ENCODE measurements around the gene LRRC4C. TPM values are rescaled to one million over a fixed set of nuclear protein-coding genes. Genes with fewer than 3 reads are reported as not detected.

The LRRC4C gene
- total RNA-seq, 1 donor from 2014 or later = 2.1 TPM

GRCh38 chr11:40162901-40163883, 1296.3 kb downstream of the LRRC4C start:
- Histone ChIP-seq H3K36me3 (ENCODE audit: control insufficient read depth in 3 of 3, insufficient read depth in 3 of 3, low read length in 3 of 3) (no peaks in the 10 kb centered on the region), H3K9ac (ENCODE audit: low read depth in 1 of 3, low read length in 3 of 3) (no peak overlapping the region), H3K4me1 (ENCODE audit: control insufficient read depth in 3 of 3, insufficient read depth in 3 of 3, low read length in 3 of 3) (no peaks in the 10 kb centered on the region), H3K27me3 (ENCODE audit: control insufficient read depth in 3 of 3, insufficient read depth in 3 of 3, low read length in 3 of 3) (no peaks in the 10 kb centered on the region), H3K4me3 (ENCODE audit: low read length in 3 of 3) (no peak overlapping the region), H3K9me3 (ENCODE audit: control insufficient read depth in 3 of 3, low read length in 3 of 3) (no peaks in the 10 kb centered on the region), H3K27ac (ENCODE audit: low read depth, low read length) (no peak overlapping the region)

GRCh38 chr11:40161854-40162410, 1297.5 kb downstream of the LRRC4C start:
- Histone ChIP-seq H3K4me1 (ENCODE audit: control insufficient read depth in 3 of 3, insufficient read depth in 3 of 3, low read length in 3 of 3) (no peaks in the 10 kb centered on the region), H3K9ac (ENCODE audit: low read depth in 1 of 3, low read length in 3 of 3) (no peak overlapping the region), H3K27ac (ENCODE audit: low read depth, low read length) (no peak overlapping the region), H3K36me3 (ENCODE audit: control insufficient read depth in 3 of 3, insufficient read depth in 3 of 3, low read length in 3 of 3) (no peaks in the 10 kb centered on the region), H3K9me3 (ENCODE audit: control insufficient read depth in 3 of 3, low read length in 3 of 3) (no peaks in the 10 kb centered on the region), H3K4me3 (ENCODE audit: low read length in 3 of 3) (no peak overlapping the region), H3K27me3 (ENCODE audit: control insufficient read depth in 3 of 3, insufficient read depth in 3 of 3, low read length in 3 of 3) (no peaks in the 10 kb centered on the region)

GRCh38 chr11:40160418-40160817, 1299.0 kb downstream of the LRRC4C start:
- Histone ChIP-seq H3K9me3 (ENCODE audit: control insufficient read depth in 3 of 3, low read length in 3 of 3) (no peaks in the 10 kb centered on the region), H3K4me3 (ENCODE audit: low read length in 3 of 3) (no peak overlapping the region), H3K9ac (ENCODE audit: low read depth in 1 of 3, low read length in 3 of 3) (no peak overlapping the region), H3K27ac (ENCODE audit: low read depth, low read length) (no peak overlapping the region), H3K36me3 (ENCODE audit: control insufficient read depth in 3 of 3, insufficient read depth in 3 of 3, low read length in 3 of 3) (no peaks in the 10 kb centered on the region), H3K4me1 (ENCODE audit: control insufficient read depth in 3 of 3, insufficient read depth in 3 of 3, low read length in 3 of 3) (no peaks in the 10 kb centered on the region), H3K27me3 (ENCODE audit: control insufficient read depth in 3 of 3, insufficient read depth in 3 of 3, low read length in 3 of 3) (no peaks in the 10 kb centered on the region)

- Histone ChIP-seq H3K4me1 (ENCODE audit: control insufficient read depth in 3 of 3, insufficient read depth in 3 of 3, low read length in 3 of 3) (no peaks in the 10 kb centered on the region), H3K27me3 (ENCODE audit: control insufficient read depth in 3 of 3, insufficient read depth in 3 of 3, low read length in 3 of 3) (no peaks in the 10 kb centered on the region), H3K27ac (ENCODE audit: low read depth, low read length) (no peak overlapping the region), H3K9ac (ENCODE audit: low read depth in 1 of 3, low read length in 3 of 3) (no peak overlapping the region), H3K36me3 (ENCODE audit: control insufficient read depth in 3 of 3, insufficient read depth in 3 of 3, low read length in 3 of 3) (no peaks in the 10 kb centered on the region), H3K9me3 (ENCODE audit: control insufficient read depth in 3 of 3, low read length in 3 of 3) (no peaks in the 10 kb centered on the region), H3K4me3 (ENCODE audit: low read length in 3 of 3) (no peak overlapping the region)
Observed at GRCh38 chr11:40149721-40150120, 1309.7 kb downstream of the LRRC4C start.

- Histone ChIP-seq H3K9me3 (ENCODE audit: control insufficient read depth in 3 of 3, low read length in 3 of 3) (no peaks in the 10 kb centered on the region), H3K27me3 (ENCODE audit: control insufficient read depth in 3 of 3, insufficient read depth in 3 of 3, low read length in 3 of 3) (no peaks in the 10 kb centered on the region), H3K27ac (ENCODE audit: low read depth, low read length) (no peak overlapping the region), H3K4me1 (ENCODE audit: control insufficient read depth in 3 of 3, insufficient read depth in 3 of 3, low read length in 3 of 3) (no peaks in the 10 kb centered on the region), H3K4me3 (ENCODE audit: low read length in 3 of 3) (no peak overlapping the region), H3K36me3 (ENCODE audit: control insufficient read depth in 3 of 3, insufficient read depth in 3 of 3, low read length in 3 of 3) (no peaks in the 10 kb centered on the region), H3K9ac (ENCODE audit: low read depth in 1 of 3, low read length in 3 of 3) (no peak overlapping the region)
Observed at GRCh38 chr11:40140560-40140959, 1318.9 kb downstream of the LRRC4C start.

- H3K27ac ChIP-seq (ENCODE audit: low read depth, low read length) = no peak overlapping the region
- no peaks in the 10 kb centered on the region for H3K9me3 ChIP-seq (ENCODE audit: control insufficient read depth in 3 of 3, low read length in 3 of 3)
- H3K9ac ChIP-seq (ENCODE audit: low read depth in 1 of 3, low read length in 3 of 3) = no peak overlapping the region
- no peaks in the 10 kb centered on the region for H3K36me3 ChIP-seq (ENCODE audit: control insufficient read depth in 3 of 3, insufficient read depth in 3 of 3, low read length in 3 of 3)
- H3K4me1 ChIP-seq (ENCODE audit: control insufficient read depth in 3 of 3, insufficient read depth in 3 of 3, low read length in 3 of 3) = no peaks in the 10 kb centered on the region
- no peaks in the 10 kb centered on the region for H3K27me3 ChIP-seq (ENCODE audit: control insufficient read depth in 3 of 3, insufficient read depth in 3 of 3, low read length in 3 of 3)
- H3K4me3 ChIP-seq (ENCODE audit: low read length in 3 of 3) = no peak overlapping the region
Observed at GRCh38 chr11:40139536-40139935, 1319.9 kb downstream of the LRRC4C start.

- Histone ChIP-seq H3K4me1 (ENCODE audit: control insufficient read depth in 3 of 3, insufficient read depth in 3 of 3, low read length in 3 of 3) (no peaks in the 10 kb centered on the region), H3K9me3 (ENCODE audit: control insufficient read depth in 3 of 3, low read length in 3 of 3) (no peaks in the 10 kb centered on the region), H3K27ac (ENCODE audit: low read depth, low read length) (no peak overlapping the region), H3K36me3 (ENCODE audit: control insufficient read depth in 3 of 3, insufficient read depth in 3 of 3, low read length in 3 of 3) (no peaks in the 10 kb centered on the region), H3K9ac (ENCODE audit: low read depth in 1 of 3, low read length in 3 of 3) (no peak overlapping the region), H3K4me3 (ENCODE audit: low read length in 3 of 3) (no peak overlapping the region), H3K27me3 (ENCODE audit: control insufficient read depth in 3 of 3, insufficient read depth in 3 of 3, low read length in 3 of 3) (no peaks in the 10 kb centered on the region)
Observed at GRCh38 chr11:40139066-40139465, 1320.4 kb downstream of the LRRC4C start.

GRCh38 chr11:40134820-40135570, 1324.5 kb downstream of the LRRC4C start:
- Histone ChIP-seq H3K9me3 (ENCODE audit: control insufficient read depth in 3 of 3, low read length in 3 of 3) (no peaks in the 10 kb centered on the region), H3K4me3 (ENCODE audit: low read length in 3 of 3) (no peak overlapping the region), H3K36me3 (ENCODE audit: control insufficient read depth in 3 of 3, insufficient read depth in 3 of 3, low read length in 3 of 3) (no peaks in the 10 kb centered on the region), H3K4me1 (ENCODE audit: control insufficient read depth in 3 of 3, insufficient read depth in 3 of 3, low read length in 3 of 3) (no peaks in the 10 kb centered on the region), H3K27ac (ENCODE audit: low read depth, low read length) (no peak overlapping the region), H3K9ac (ENCODE audit: low read depth in 1 of 3, low read length in 3 of 3) (no peak overlapping the region), H3K27me3 (ENCODE audit: control insufficient read depth in 3 of 3, insufficient read depth in 3 of 3, low read length in 3 of 3) (no peaks in the 10 kb centered on the region)

- Histone ChIP-seq H3K4me3 (ENCODE audit: low read length in 3 of 3) (no peak overlapping the region), H3K9ac (ENCODE audit: low read depth in 1 of 3, low read length in 3 of 3) (no peak overlapping the region), H3K36me3 (ENCODE audit: control insufficient read depth in 3 of 3, insufficient read depth in 3 of 3, low read length in 3 of 3) (no peaks in the 10 kb centered on the region), H3K27ac (ENCODE audit: low read depth, low read length) (no peak overlapping the region), H3K27me3 (ENCODE audit: control insufficient read depth in 3 of 3, insufficient read depth in 3 of 3, low read length in 3 of 3) (no peaks in the 10 kb centered on the region), H3K9me3 (ENCODE audit: control insufficient read depth in 3 of 3, low read length in 3 of 3) (no peaks in the 10 kb centered on the region), H3K4me1 (ENCODE audit: control insufficient read depth in 3 of 3, insufficient read depth in 3 of 3, low read length in 3 of 3) (no peaks in the 10 kb centered on the region)
Observed at GRCh38 chr11:40133498-40133897, 1326.0 kb downstream of the LRRC4C start.

GRCh38 chr11:40132912-40133311, 1326.5 kb downstream of the LRRC4C start:
- Histone ChIP-seq H3K36me3 (ENCODE audit: control insufficient read depth in 3 of 3, insufficient read depth in 3 of 3, low read length in 3 of 3) (no peaks in the 10 kb centered on the region), H3K27ac (ENCODE audit: low read depth, low read length) (no peak overlapping the region), H3K9ac (ENCODE audit: low read depth in 1 of 3, low read length in 3 of 3) (no peak overlapping the region), H3K4me3 (ENCODE audit: low read length in 3 of 3) (no peak overlapping the region), H3K27me3 (ENCODE audit: control insufficient read depth in 3 of 3, insufficient read depth in 3 of 3, low read length in 3 of 3) (no peaks in the 10 kb centered on the region), H3K9me3 (ENCODE audit: control insufficient read depth in 3 of 3, low read length in 3 of 3) (no peaks in the 10 kb centered on the region), H3K4me1 (ENCODE audit: control insufficient read depth in 3 of 3, insufficient read depth in 3 of 3, low read length in 3 of 3) (no peaks in the 10 kb centered on the region)
